HG03558 (cell line): ENCODE measurements around the gene FHDC1.
A peak's percentile ranks its signal among the peaks of the same experiment; 100 is the strongest.

Experiments used
- ATAC-seq: cut with Tn5 transposase; IDR thresholded peaks from one replicate; pipeline ENCODE4 v1.9.1; 2021; ENCODE audit warnings: moderate number of reproducible peaks; ENCODE audit not compliant: unreplicated experiment; ENCODE audit errors: extremely low read depth

FHDC1 gene

GRCh38 chr4:153001626-153002025, 65.5 kb downstream of the FHDC1 start:
- no peak for ATAC-seq

GRCh38 chr4:153002110-153002509, 66.0 kb downstream of the FHDC1 start:
- no peak for ATAC-seq

GRCh38 chr4:153004081-153004850, 68.1 kb downstream of the FHDC1 start:
- ATAC-seq = no peak

- ATAC-seq = no peak
Measured at GRCh38 chr4:153005899-153006381, 69.8 kb downstream of the FHDC1 start.

GRCh38 chr4:153008578-153009199, 72.6 kb downstream of the FHDC1 start:
- ATAC-seq = peak; percentile 74

- no peak for ATAC-seq
Measured at GRCh38 chr4:153010146-153010545, 74.0 kb downstream of the FHDC1 start.

- no peak for ATAC-seq
Measured at GRCh38 chr4:153013202-153013977, 77.3 kb downstream of the FHDC1 start.

- ATAC-seq = no peak
Measured at GRCh38 chr4:153014460-153014859, 78.3 kb downstream of the FHDC1 start.

- no peak for ATAC-seq
Measured at GRCh38 chr4:153016592-153016991, 80.5 kb downstream of the FHDC1 start.

- ATAC-seq = no peak
Measured at GRCh38 chr4:153018031-153018430, 81.9 kb downstream of the FHDC1 start.

- no peak for ATAC-seq
Measured at GRCh38 chr4:153018684-153019083, 82.6 kb downstream of the FHDC1 start.

GRCh38 chr4:153019906-153020305, 83.8 kb downstream of the FHDC1 start:
- no peak for ATAC-seq

GRCh38 chr4:153020457-153020856, 84.3 kb downstream of the FHDC1 start:
- no peak for ATAC-seq

- no peak for ATAC-seq
Measured at GRCh38 chr4:153021276-153021675, 85.2 kb downstream of the FHDC1 start.

GRCh38 chr4:153022241-153022715, 86.2 kb downstream of the FHDC1 start:
- no peak for ATAC-seq

- ATAC-seq = no peak
Measured at GRCh38 chr4:153023139-153023538, 87.0 kb downstream of the FHDC1 start.

GRCh38 chr4:153023692-153024394, 87.7 kb downstream of the FHDC1 start:
- no peak for ATAC-seq

- no peak for ATAC-seq
Measured at GRCh38 chr4:153024466-153024865, 88.3 kb downstream of the FHDC1 start.

GRCh38 chr4:153025406-153025805, 89.3 kb downstream of the FHDC1 start:
- no peak for ATAC-seq
